ENCODE measurements around the gene MTMR12. TPM values are rescaled to one million over a fixed set of nuclear protein-coding genes. Genes with fewer than 3 reads are reported as not detected.

The MTMR12 gene
- total RNA-seq, 1 donor from 2014 or later = 36.3 TPM

DNA sequence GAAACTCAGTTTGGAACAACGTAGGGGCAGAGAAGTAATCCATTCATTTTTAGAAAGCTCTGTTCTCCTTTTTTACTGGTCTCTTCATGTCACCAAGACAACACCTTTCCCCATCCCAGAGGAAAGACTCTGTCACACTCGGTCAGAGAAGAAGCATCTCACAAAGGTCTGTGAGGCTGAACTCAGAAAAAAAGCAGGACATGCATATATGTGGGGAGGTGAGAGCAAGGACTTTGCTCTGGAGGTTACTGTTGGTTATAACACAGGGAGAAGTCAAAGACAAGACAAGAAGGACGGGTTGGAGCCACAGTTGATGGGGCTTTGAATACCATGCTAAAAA lies 19.2 kb upstream of the MTMR12 start:
- H3K4me1 Mint-ChIP-seq = peaks cover 2% of the 10 kb centered on the region
- CTCF ChIA-PET = interaction anchor here (7.3 kb wide), 1 partner anchor 100 kb away, joined by 187 read pairs; no protein-coding TSS in a partner anchor
- POLR2A ChIA-PET = no interaction called here
- H3K36me3 Mint-ChIP-seq (ENCODE audit: low read depth) = no peaks in the 10 kb centered on the region
- intact Hi-C loops (cut with micrococcal nuclease) = no loop called here
- H3K27me3 Mint-ChIP-seq = no peaks in the 10 kb centered on the region
- TF ChIP-seq, protein P1, sequence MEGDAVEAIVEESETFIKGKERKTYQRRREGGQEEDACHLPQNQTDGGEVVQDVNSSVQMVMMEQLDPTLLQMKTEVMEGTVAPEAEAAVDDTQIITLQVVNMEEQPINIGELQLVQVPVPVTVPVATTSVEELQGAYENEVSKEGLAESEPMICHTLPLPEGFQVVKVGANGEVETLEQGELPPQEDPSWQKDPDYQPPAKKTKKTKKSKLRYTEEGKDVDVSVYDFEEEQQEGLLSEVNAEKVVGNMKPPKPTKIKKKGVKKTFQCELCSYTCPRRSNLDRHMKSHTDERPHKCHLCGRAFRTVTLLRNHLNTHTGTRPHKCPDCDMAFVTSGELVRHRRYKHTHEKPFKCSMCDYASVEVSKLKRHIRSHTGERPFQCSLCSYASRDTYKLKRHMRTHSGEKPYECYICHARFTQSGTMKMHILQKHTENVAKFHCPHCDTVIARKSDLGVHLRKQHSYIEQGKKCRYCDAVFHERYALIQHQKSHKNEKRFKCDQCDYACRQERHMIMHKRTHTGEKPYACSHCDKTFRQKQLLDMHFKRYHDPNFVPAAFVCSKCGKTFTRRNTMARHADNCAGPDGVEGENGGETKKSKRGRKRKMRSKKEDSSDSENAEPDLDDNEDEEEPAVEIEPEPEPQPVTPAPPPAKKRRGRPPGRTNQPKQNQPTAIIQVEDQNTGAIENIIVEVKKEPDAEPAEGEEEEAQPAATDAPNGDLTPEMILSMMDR (IDR thresholded peaks at IDR 0.05) = no peak
- ATAC-seq (ENCODE audit: low read depth) (no peak), DNase-seq (no peak)
- H3K9me3 Mint-ChIP-seq = no peaks in the 10 kb centered on the region
- no peak overlapping the region for H3K4me3 Mint-ChIP-seq
- H3K27ac Mint-ChIP-seq = no peak overlapping the region

- TF ChIP-seq, protein P1 (IDR thresholded peaks at IDR 0.05) = no peak
- Mint-ChIP-seq H3K27ac (no peak overlapping the region), H3K9me3 (no peaks in the 10 kb centered on the region), H3K4me1 (peaks cover 2% of the 10 kb centered on the region), H3K36me3 (ENCODE audit: low read depth) (no peaks in the 10 kb centered on the region), H3K27me3 (no peaks in the 10 kb centered on the region), H3K4me3 (no peak overlapping the region)
- DNase-seq = no peak
- intact Hi-C loops (cut with micrococcal nuclease) = no loop called here
- POLR2A ChIA-PET = no interaction called here
- CTCF ChIA-PET = interaction anchor here (7.3 kb wide), 1 partner anchor 99 kb away, joined by 187 read pairs; no protein-coding TSS in a partner anchor
- no peak for ATAC-seq (ENCODE audit: low read depth)
Measured at GRCh38 chr5:32331217-32331934, 18.6 kb upstream of the MTMR12 start.

DNA sequence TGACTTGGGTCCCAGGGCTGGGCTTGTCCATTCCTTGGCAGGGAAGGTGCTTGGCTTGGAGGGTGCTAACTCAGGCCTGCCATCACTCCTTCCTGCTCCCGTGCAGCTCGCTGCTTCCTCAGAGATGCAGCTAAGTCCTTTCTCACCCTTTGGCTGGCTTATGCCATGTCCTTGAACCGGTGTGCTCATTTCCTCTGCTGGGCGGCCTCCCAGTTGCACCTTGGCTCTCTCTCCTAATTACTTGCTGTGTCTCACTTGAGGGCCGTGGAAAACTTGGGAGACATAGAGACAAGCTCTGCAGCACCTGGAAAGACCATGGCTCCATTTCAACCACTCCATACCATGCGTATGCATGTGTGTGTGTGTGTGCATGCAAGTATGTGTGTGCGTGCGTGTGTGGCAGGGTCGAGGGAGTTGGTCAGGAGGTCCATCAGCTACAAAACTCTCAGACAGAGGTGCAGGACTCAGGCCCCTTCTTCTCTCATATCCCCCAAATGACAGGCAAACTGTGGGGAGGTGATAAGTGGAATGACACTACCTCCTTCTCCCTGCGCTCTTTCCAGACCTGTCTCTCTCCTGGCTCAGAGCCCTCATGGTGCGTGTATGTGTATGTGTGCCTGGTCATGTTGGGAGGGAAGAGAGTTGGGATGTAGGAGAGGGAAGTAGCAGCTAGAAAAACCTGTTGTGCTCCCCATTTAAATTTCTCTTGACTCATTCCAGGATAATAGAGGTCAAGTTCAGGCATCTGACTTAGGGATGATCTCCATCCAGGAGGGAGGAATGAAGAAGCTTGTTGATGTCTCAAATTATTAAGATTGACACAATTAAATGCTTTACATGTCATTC lies 17.6 kb upstream of the MTMR12 start:
- Mint-ChIP-seq H3K27ac (no peak overlapping the region), H3K36me3 (ENCODE audit: low read depth) (no peaks in the 10 kb centered on the region), H3K4me3 (no peak overlapping the region), H3K9me3 (no peaks in the 10 kb centered on the region), H3K27me3 (no peaks in the 10 kb centered on the region), H3K4me1 (peaks cover 2% of the 10 kb centered on the region)
- ChIA-PET CTCF (interaction anchor here (0.9 to 7.3 kb wide), 12 partner anchors 8 to 260 kb away, joined by 3 to 187 read pairs (median 4); partner anchors contain the start of gene GOLPH3), POLR2A (interaction anchor here (1.2 kb wide), 1 partner anchor 119 kb away, joined by 4 read pairs; no protein-coding TSS in a partner anchor)
- intact Hi-C loops (cut with micrococcal nuclease) = no loop called here
- DNase-seq (no peak), ATAC-seq (ENCODE audit: low read depth) (no peak)
- TF ChIP-seq, protein P1 (IDR thresholded peaks at IDR 0.05) = no peak

GRCh38 chr5:32329395-32329834 lies 16.7 kb upstream of the MTMR12 start:
- Mint-ChIP-seq H3K9me3 (no peaks in the 10 kb centered on the region), H3K27ac (no peak overlapping the region), H3K36me3 (ENCODE audit: low read depth) (no peaks in the 10 kb centered on the region), H3K4me3 (no peak overlapping the region), H3K4me1 (peaks cover 2% of the 10 kb centered on the region), H3K27me3 (no peaks in the 10 kb centered on the region)
- ChIA-PET CTCF (interaction anchor here (0.7 to 7.3 kb wide), 15 partner anchors 9 to 261 kb away, joined by 3 to 187 read pairs (median 3); partner anchors contain the start of gene GOLPH3), POLR2A (interaction anchor here (1.2 kb wide), 2 partner anchors 96 to 118 kb away, joined by 3 to 4 read pairs; no protein-coding TSS in a partner anchor)
- intact Hi-C loops (cut with micrococcal nuclease) = loop anchor here (1.0 to 2.0 kb wide), 4 partner anchors 97 to 749 kb away; partner anchors contain the start of gene GOLPH3
- DNase-seq (peak; percentile 21), ATAC-seq (ENCODE audit: low read depth) (peak; percentile 87)
- TF ChIP-seq, protein P1 (IDR thresholded peaks at IDR 0.05) = no peak

Data from activated B cell treated with CpG ODN at 0.5 μM for 24 hours (primary cell).